ENCODE data around the gene TIMP4. TPM values are rescaled to one million over a fixed set of nuclear protein-coding genes. Genes with fewer than 3 reads are reported as not detected.

The TIMP4 gene
- polyA plus RNA-seq, 2 of the 4 experiments (the other 2 are of a cell fraction) = 15.7 to 16.0 TPM

GRCh38 chr3:12147049-12147780, 11.5 kb downstream of the TIMP4 start:
- DNase-seq (ENCODE audit: low read depth in 1 of 2, low spot score in 1 of 2) = no peak
- 69% methylated on average over 9 of the region's 9 CpGs for WGBS (ENCODE audit: missing lambda C conversion rate)
- ChIA-PET CTCF (interaction anchor here (0.9 to 36.8 kb wide), 6 partner anchors 8 to 35 kb away, joined by 3 to 976 read pairs (median 4); no protein-coding TSS in a partner anchor), POLR2A (no interaction called here)
- FAIRE-seq = no peak
- 0 out of 6 replicates have a peak, but pooled peaks of 1 of the 2 experiments have one; percentile 22 for ATAC-seq
- no peak for TF ChIP-seq RCOR1 (IDR thresholded peaks at IDR 0.05; ENCODE audit: low read depth, low read length)
- TF ChIP-seq MAZ (IDR thresholded peaks at IDR 0.05; ENCODE audit: borderline replicate concordance, low read depth, low read length) = no peak
- no peak for TF ChIP-seq HES2 (IDR thresholded peaks at IDR 0.05)
- no peak for TF ChIP-seq ATOH8 (CRISPR knock-in tag; IDR thresholded peaks at IDR 0.05; ENCODE audit: low read depth)
- no peak for TF ChIP-seq JUN (IDR thresholded peaks at IDR 0.05)
- no peak for TF ChIP-seq ZSCAN20 (CRISPR knock-in tag; IDR thresholded peaks at IDR 0.05)
- no peak for TF ChIP-seq HOXB13 (CRISPR knock-in tag; IDR thresholded peaks at IDR 0.05; ENCODE audit: low read depth)
- no peak for TF ChIP-seq RARB (CRISPR knock-in tag; IDR thresholded peaks at IDR 0.05)
- no peak for TF ChIP-seq PHF8 (IDR thresholded peaks at IDR 0.05; ENCODE audit: borderline replicate concordance, low read depth)
- no peak for TF ChIP-seq EHF (CRISPR knock-in tag; IDR thresholded peaks at IDR 0.05)
- no peak for TF ChIP-seq NR3C1 (IDR thresholded peaks at IDR 0.05)
- TF ChIP-seq FOSB (CRISPR knock-in tag; IDR thresholded peaks at IDR 0.05) = no peak
- 0 out of 6 replicates have a peak overlapping the region, but pooled peaks of 1 of the 2 experiments have one; percentile 5 for H3K27ac ChIP-seq
- no peak overlapping the region for H3K4me3 ChIP-seq
- no peak overlapping the region for H3K4me2 ChIP-seq
- no peaks in the 10 kb centered on the region for H3K4me1 ChIP-seq
- H3K9me3 ChIP-seq = no peaks in the 10 kb centered on the region

GRCh38 chr3:12143949-12144504, 14.7 kb downstream of the TIMP4 start:
- 80% methylated on average over 6 of the region's 6 CpGs for WGBS (ENCODE audit: missing lambda C conversion rate)
- POLR2A ChIA-PET = interaction anchor here (1.7 kb wide), 1 partner anchor 14 kb away, joined by 4 read pairs; the partner anchor contains the start of gene TIMP4

GRCh38 chr3:12142476-12142875, 16.2 kb downstream of the TIMP4 start:
- no peak for ATAC-seq
- Histone ChIP-seq H3K4me1 (no peaks in the 10 kb centered on the region), H3K27ac (no peak overlapping the region), H3K9me3 (no peaks in the 10 kb centered on the region), H3K4me2 (no peak overlapping the region), H3K4me3 (no peak overlapping the region)
- 82% methylated on average over 4 of the region's 4 CpGs for WGBS (ENCODE audit: missing lambda C conversion rate)
- CTCF ChIA-PET = interaction anchor here (1.4 to 36.8 kb wide), 5 partner anchors 9 to 333 kb away, joined by 4 to 976 read pairs (median 6); no protein-coding TSS in a partner anchor
- FAIRE-seq = no peak
- DNase-seq (ENCODE audit: low read depth in 1 of 2, low spot score in 1 of 2) = no peak
- POLR2A ChIA-PET = no interaction called here
- TF ChIP-seq HES2 (IDR thresholded peaks at IDR 0.05) (no peak), KDM5A (IDR thresholded peaks at IDR 0.05) (no peak), CHD2 (IDR thresholded peaks at IDR 0.05; ENCODE audit: low read length, partially characterized antibody) (no peak), FOSL2 (IDR thresholded peaks at IDR 0.05) (no peak), FOSL2 (CRISPR knock-in tag; IDR thresholded peaks at IDR 0.05) (no peak), PBX3 (IDR thresholded peaks at IDR 0.05) (no peak), SREBF2 (IDR thresholded peaks at IDR 0.05) (no peak), CTCF (IDR thresholded peaks at IDR 0.05) (no peak), HEYL (CRISPR knock-in tag; IDR thresholded peaks at IDR 0.05) (no peak), BCL3 (IDR thresholded peaks at IDR 0.05) (no peak), MAFK (IDR thresholded peaks at IDR 0.05; ENCODE audit: partially characterized antibody) (no peak), SMC3 (IDR thresholded peaks at IDR 0.05) (no peak), HOXA7 (CRISPR knock-in tag; IDR thresholded peaks at IDR 0.05) (no peak), ZNF302 (CRISPR knock-in tag; IDR thresholded peaks at IDR 0.05) (no peak)

More at GRCh38 chr3:12143949-12144504, 14.7 kb downstream of the TIMP4 start:
- Histone ChIP-seq H3K4me3 (no peak overlapping the region), H3K27ac (no peak overlapping the region; a peak in 1 of 6 replicates), H3K4me1 (no peaks in the 10 kb centered on the region), H3K9me3 (no peaks in the 10 kb centered on the region), H3K4me2 (no peak overlapping the region)
- ATAC-seq = no peak
- FAIRE-seq = no peak
- CTCF ChIA-PET = interaction anchor here (1.0 to 36.8 kb wide), 6 partner anchors 8 to 331 kb away, joined by 3 to 976 read pairs (median 23); no protein-coding TSS in a partner anchor
- DNase-seq (ENCODE audit: low read depth in 1 of 2, low spot score in 1 of 2) = no peak
- no peak for TF ChIP-seq NR3C1 (IDR thresholded peaks at IDR 0.05)
- TF ChIP-seq RNF2 (IDR thresholded peaks at IDR 0.05; ENCODE audit: borderline replicate concordance, low read depth) = no peak
- TF ChIP-seq CEBPB (IDR thresholded peaks at IDR 0.05) = no peak
- no peak for TF ChIP-seq EHMT2 (IDR thresholded peaks at IDR 0.05; ENCODE audit: low read depth)

All from A549 (cell line).